Esophagus squamous epithelium (tissue), 4 donors: ENCODE data around the gene ATP9B.

ENCODE experiments used
- CTCF ChIP-seq, 6 experiments: fragments of 450-650 bp in 4 of 6; fragments of 200-600 bp in 2 of 6; sonication (generic) in 2 of 6; IDR thresholded peaks; one replicate each; pipeline ENCODE4 v1.5.1; 2016 to 2019; ENCODE audit warnings: antibody characterized with exemption in 6 of 6, mild to moderate bottlenecking in 4 of 6, moderate library complexity in 4 of 6
- POLR2A ChIP-seq, 4 donors: fragments of 450-650 bp; IDR thresholded peaks; one replicate each; pipeline ENCODE4 v1.6.1; 2017; ENCODE audit warnings: antibody characterized with exemption in 4 of 4, mild to moderate bottlenecking in 4 of 4, moderate library complexity in 3 of 4

- TF ChIP-seq CTCF (IDR thresholded peaks at IDR 0.05) = no peak
- TF ChIP-seq POLR2A (IDR thresholded peaks at IDR 0.05) = no peak
Measured at GRCh38 chr18:79394534-79395307, 325.5 kb downstream of the ATP9B start.
